ENCODE results near the gene IPO9. TPM values are rescaled to one million over a fixed set of nuclear protein-coding genes. Genes with fewer than 3 reads are reported as not detected.

IPO9 gene
- total RNA-seq, 4 donors from 2014 or later, result 12.9 to 25.6 (median 19.8) TPM

GRCh38 chr1:201892211-201892610 is 63.3 kb downstream of the IPO9 start:
- peaks cover 26% of the 10 kb centered on the region for H3K4me1 ChIP-seq
- peaks cover 2% of the 10 kb centered on the region for H3K36me3 ChIP-seq
- TF ChIP-seq POLR2A (IDR thresholded peaks at IDR 0.05) (no peak), EP300 (IDR thresholded peaks at IDR 0.05) (no peak), CTCF (IDR thresholded peaks at IDR 0.05) (no peak), POLR2AphosphoS5 (IDR thresholded peaks at IDR 0.05) (no peak)
- no peak overlapping the region for H3K4me3 ChIP-seq
- no peaks in the 10 kb centered on the region for H3K9me3 ChIP-seq
- no peaks in the 10 kb centered on the region for H3K27me3 ChIP-seq
- no peak for DNase-seq (ENCODE audit: low spot score in 2 of 2)
- WGBS, result 92% methylated on average over 5 of the region's 6 CpGs
- no peak overlapping the region for H3K27ac ChIP-seq

DNA sequence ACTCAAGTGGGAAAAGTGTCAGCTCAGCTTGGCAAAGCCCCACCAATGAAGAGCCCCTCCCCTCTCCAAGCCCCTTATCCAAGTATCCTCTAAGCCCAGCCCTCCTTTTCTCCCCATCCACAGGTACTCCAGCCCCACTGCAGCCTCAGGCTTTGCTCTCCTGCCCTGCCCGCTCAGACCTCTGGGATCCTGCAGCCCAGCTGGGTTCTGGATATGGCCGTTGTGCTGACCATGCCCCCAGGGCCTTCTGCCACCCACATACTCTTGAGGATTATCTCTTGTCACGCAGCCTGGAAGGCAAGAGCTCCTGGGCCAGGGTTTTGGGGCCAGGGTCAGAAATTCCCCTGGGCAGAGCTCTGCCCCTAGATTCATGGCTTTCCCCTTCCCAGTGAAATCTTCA is 64.5 kb downstream of the IPO9 start:
- H3K27me3 ChIP-seq, result no peaks in the 10 kb centered on the region
- no peak overlapping the region for H3K4me3 ChIP-seq
- DNase-seq (ENCODE audit: low spot score in 2 of 2), result no peak
- no peak overlapping the region for H3K27ac ChIP-seq
- H3K9me3 ChIP-seq, result no peaks in the 10 kb centered on the region
- 66% methylated on average over 3 of the region's 3 CpGs for WGBS
- TF ChIP-seq POLR2A (IDR thresholded peaks at IDR 0.05) (no peak), CTCF (IDR thresholded peaks at IDR 0.05) (no peak), EP300 (IDR thresholded peaks at IDR 0.05) (no peak), POLR2AphosphoS5 (IDR thresholded peaks at IDR 0.05) (no peak)
- peaks cover 19% of the 10 kb centered on the region for H3K4me1 ChIP-seq
- peaks cover 2% of the 10 kb centered on the region for H3K36me3 ChIP-seq

DNA sequence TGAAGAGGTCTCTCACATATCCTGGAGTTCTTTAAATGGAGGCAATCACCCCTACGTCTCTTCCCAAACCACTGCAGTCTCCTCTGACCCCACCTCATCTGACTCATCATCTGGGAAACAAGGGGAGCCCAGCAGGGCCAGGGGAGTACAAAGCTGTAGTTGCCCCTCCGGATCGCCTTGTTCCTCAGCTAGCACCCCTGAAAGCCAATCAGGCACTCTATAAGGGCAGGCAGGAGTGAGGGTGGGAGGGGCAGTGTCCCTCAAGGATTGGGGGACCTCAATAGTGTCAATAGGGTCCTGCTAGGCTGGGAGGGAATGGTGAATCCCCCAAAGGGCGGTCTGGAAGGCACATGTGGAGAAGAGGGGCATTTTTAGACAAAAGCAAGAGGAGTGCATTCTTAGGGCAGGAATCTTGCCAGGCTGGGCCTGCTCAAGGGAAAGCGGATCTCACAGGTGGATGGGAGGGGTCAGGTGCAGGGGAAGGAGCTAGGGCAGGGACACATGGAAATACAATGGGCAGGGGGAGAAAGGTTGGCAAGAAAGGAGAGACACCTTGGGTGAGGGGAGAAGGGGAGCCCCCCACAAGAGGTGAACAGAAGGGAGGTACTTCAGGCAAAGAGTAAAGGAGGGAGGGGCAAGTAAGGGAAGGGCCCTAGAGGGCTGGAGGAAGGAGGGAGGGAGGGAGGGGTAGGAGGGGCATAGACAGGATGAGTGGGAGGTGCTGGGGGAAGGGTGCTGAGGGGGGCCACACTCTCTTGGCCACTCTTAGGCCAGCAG is 65.6 kb downstream of the IPO9 start:
- Histone ChIP-seq H3K27ac (no peak overlapping the region), H3K4me3 (no peak overlapping the region), H3K36me3 (peaks cover 2% of the 10 kb centered on the region), H3K4me1 (peaks cover 8% of the 10 kb centered on the region), H3K27me3 (no peaks in the 10 kb centered on the region), H3K9me3 (no peaks in the 10 kb centered on the region)
- TF ChIP-seq POLR2A (IDR thresholded peaks at IDR 0.05) (no peak), CTCF (IDR thresholded peaks at IDR 0.05) (no peak), EP300 (IDR thresholded peaks at IDR 0.05) (no peak), POLR2AphosphoS5 (IDR thresholded peaks at IDR 0.05) (no peak)
- no peak for DNase-seq (ENCODE audit: low spot score in 2 of 2)
- 73% methylated on average over 5 of the region's 5 CpGs for WGBS

DNA sequence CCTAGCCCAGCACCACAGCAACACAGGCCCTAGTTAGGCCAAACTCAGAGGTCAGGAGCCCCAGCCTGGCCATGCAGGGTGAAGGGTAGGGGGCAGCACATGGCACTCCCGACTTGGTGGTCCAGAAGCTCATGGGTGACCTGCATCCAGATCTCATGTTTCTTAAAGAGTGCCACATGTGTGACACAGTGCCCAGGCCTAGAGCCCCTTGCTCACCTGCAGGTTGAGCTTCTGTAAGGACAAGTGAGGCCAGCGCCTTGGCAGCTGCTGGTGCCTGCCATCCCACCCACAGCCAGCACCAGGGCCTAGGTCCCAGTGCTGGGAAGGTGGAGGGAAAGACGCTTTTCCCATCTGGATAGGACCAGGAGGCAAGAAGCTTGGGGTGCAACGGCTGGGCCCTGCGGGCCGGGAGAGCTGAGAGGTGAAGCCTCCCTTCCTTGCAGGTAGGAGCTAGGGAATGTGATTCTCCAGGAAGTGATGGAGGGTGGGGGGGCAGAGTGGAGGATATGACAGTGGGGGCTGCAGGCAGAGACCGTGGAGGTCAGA is 66.2 kb downstream of the IPO9 start:
- no peak for DNase-seq (ENCODE audit: low spot score in 2 of 2)
- H3K27me3 ChIP-seq, result no peaks in the 10 kb centered on the region
- H3K9me3 ChIP-seq, result no peaks in the 10 kb centered on the region
- peaks cover 2% of the 10 kb centered on the region for H3K36me3 ChIP-seq
- WGBS, result 68% methylated on average over 6 of the region's 7 CpGs
- no peak for TF ChIP-seq CTCF (IDR thresholded peaks at IDR 0.05)
- TF ChIP-seq POLR2AphosphoS5 (IDR thresholded peaks at IDR 0.05), result no peak
- TF ChIP-seq EP300 (IDR thresholded peaks at IDR 0.05), result no peak
- no peak for TF ChIP-seq POLR2A (IDR thresholded peaks at IDR 0.05)
- H3K4me3 ChIP-seq, result no peak overlapping the region
- H3K27ac ChIP-seq, result no peak overlapping the region
- H3K4me1 ChIP-seq, result peaks cover 6% of the 10 kb centered on the region

GRCh38 chr1:201895913-201896807 is 67.2 kb downstream of the IPO9 start:
- Histone ChIP-seq H3K4me1 (peaks cover 6% of the 10 kb centered on the region), H3K36me3 (peaks cover under 1% of the 10 kb centered on the region), H3K27ac (no peak overlapping the region), H3K4me3 (no peak overlapping the region), H3K27me3 (no peaks in the 10 kb centered on the region), H3K9me3 (no peaks in the 10 kb centered on the region)
- 15% methylated on average over 10 of the region's 10 CpGs for WGBS
- DNase-seq (ENCODE audit: low spot score in 2 of 2), result peak; percentile 88
- TF ChIP-seq POLR2AphosphoS5 (IDR thresholded peaks at IDR 0.05), result peak in 2 of 3 donors; percentile 41 to 69
- no peak for TF ChIP-seq EP300 (IDR thresholded peaks at IDR 0.05)
- TF ChIP-seq POLR2A (IDR thresholded peaks at IDR 0.05), result no peak
- TF ChIP-seq CTCF (IDR thresholded peaks at IDR 0.05), result peak; percentile 89 to 93
